GM12874 (cell line): Measurements from ENCODE around the gene CRHR1.

ENCODE experiments used
- CTCF ChIP-seq: IDR thresholded peaks from 2 replicates; pipeline ENCODE4 v1.5.1; 2011; ENCODE audit warnings: low read depth, mild to moderate bottlenecking, control low read depth, low read length, moderate library complexity; ENCODE audit not compliant: insufficient read depth

CRHR1 gene

GRCh38 chr17:45753645-45754225 lies 30.4 kb upstream of the CRHR1 start:
- no peak for TF ChIP-seq CTCF

- TF ChIP-seq CTCF, result no peak
Observed at GRCh38 chr17:45755050-45755449, 29.1 kb upstream of the CRHR1 start.

GRCh38 chr17:45756266-45756991 lies 27.7 kb upstream of the CRHR1 start:
- TF ChIP-seq CTCF, result no peak

- TF ChIP-seq CTCF, result no peak
Observed at GRCh38 chr17:45757431-45758218, 26.5 kb upstream of the CRHR1 start.

GRCh38 chr17:45758544-45758943 lies 25.6 kb upstream of the CRHR1 start:
- no peak for TF ChIP-seq CTCF

- TF ChIP-seq CTCF, result no peak
Observed at GRCh38 chr17:45759761-45760160, 24.4 kb upstream of the CRHR1 start.

GRCh38 chr17:45761957-45762565 lies 22.1 kb upstream of the CRHR1 start:
- TF ChIP-seq CTCF, result no peak
